Stomach smooth muscle (tissue), 2 donors: ENCODE measurements around the gene SULF2.

Experiments used
- H3K27ac ChIP-seq: one replicate; pipeline ENCODE4 v1.7.0; 2013; ENCODE audit warnings: mild to moderate bottlenecking, low read length, inconsistent platforms
- H3K27me3 ChIP-seq, 2 donors: one replicate each; pipeline ENCODE4 v1.7.0; 2013; ENCODE audit warnings: low read length in 2 of 2; ENCODE audit not compliant: insufficient read depth in 2 of 2, control insufficient read depth in 1 of 2
- H3K36me3 ChIP-seq, 2 donors: one replicate each; pipeline ENCODE4 v1.7.0; 2013; ENCODE audit warnings: low read length in 2 of 2; ENCODE audit not compliant: control insufficient read depth in 2 of 2, insufficient read depth in 2 of 2
- H3K4me1 ChIP-seq: one replicate; pipeline ENCODE4 v1.7.0; 2013; ENCODE audit warnings: low read length; ENCODE audit not compliant: control insufficient read depth, insufficient read depth
- H3K4me3 ChIP-seq, 2 donors: one replicate each; pipeline ENCODE4 v1.7.0; 2013; ENCODE audit warnings: low read length in 2 of 2
- H3K9ac ChIP-seq, 2 donors: one replicate each; pipeline ENCODE4 v1.7.0; 2013; ENCODE audit warnings: low read length in 2 of 2, mild to moderate bottlenecking in 1 of 2
- H3K9me3 ChIP-seq, 2 donors: one replicate each; pipeline ENCODE4 v1.7.0; 2013; ENCODE audit warnings: low read length in 2 of 2; ENCODE audit not compliant: control insufficient read depth in 2 of 2
- donor health status: healthy.
- donor health status: Pancreatic carcinoma.

The SULF2 gene

DNA sequence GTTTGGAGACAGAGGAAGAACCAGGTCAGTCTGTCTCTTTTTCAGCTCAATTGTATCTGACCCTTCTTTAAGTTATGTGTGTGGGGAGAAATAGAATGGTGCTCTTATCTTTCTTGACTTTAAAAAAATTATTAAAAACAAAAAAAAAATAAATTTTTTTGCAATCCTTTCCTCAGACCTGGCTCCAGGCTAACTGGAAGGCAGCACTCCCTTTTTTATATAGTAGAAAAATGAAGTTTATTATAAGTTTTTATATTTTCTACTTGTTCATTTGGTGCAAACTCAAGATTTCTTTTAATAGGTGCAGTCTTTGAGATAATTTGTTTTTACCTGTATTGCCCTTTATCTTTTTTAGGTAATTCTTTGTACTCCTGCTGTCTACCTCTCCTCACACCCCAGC is 129.6 kb downstream of the SULF2 start:
- no peak overlapping the region for H3K4me3 ChIP-seq
- H3K9me3 ChIP-seq = no peaks in the 10 kb centered on the region
- no peaks in the 10 kb centered on the region for H3K4me1 ChIP-seq
- no peak overlapping the region for H3K9ac ChIP-seq
- no peaks in the 10 kb centered on the region for H3K27me3 ChIP-seq
- H3K36me3 ChIP-seq = peaks cover 47 to 50% of the 10 kb centered on the region in 2 donors
- H3K27ac ChIP-seq = no peak overlapping the region

DNA sequence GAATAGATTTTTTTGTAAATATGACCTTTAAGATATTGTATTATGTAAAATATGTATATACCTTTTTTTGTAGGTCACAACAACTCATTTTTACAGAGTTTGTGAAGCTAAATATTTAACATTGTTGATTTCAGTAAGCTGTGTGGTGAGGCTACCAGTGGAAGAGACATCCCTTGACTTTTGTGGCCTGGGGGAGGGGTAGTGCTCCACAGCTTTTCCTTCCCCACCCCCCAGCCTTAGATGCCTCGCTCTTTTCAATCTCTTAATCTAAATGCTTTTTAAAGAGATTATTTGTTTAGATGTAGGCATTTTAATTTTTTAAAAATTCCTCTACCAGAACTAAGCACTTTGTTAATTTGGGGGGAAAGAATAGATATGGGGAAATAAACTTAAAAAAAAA is 130.9 kb downstream of the SULF2 start:
- H3K9me3 ChIP-seq = no peaks in the 10 kb centered on the region
- no peak overlapping the region for H3K4me3 ChIP-seq
- no peaks in the 10 kb centered on the region for H3K27me3 ChIP-seq
- H3K9ac ChIP-seq = no peak overlapping the region
- H3K4me1 ChIP-seq = no peaks in the 10 kb centered on the region
- peaks cover 42 to 43% of the 10 kb centered on the region in 2 donors for H3K36me3 ChIP-seq
- no peak overlapping the region for H3K27ac ChIP-seq

DNA sequence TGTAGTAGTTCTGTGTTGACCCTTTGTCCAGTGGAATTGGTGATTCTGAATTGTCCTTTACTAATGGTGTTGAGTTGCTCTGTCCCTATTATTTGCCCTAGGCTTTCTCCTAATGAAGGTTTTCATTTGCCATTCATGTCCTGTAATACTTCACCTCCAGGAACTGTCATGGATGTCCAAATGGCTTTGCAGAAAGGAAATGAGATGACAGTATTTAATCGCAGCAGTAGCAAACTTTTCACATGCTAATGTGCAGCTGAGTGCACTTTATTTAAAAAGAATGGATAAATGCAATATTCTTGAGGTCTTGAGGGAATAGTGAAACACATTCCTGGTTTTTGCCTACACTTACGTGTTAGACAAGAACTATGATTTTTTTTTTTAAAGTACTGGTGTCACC is 131.4 kb downstream of the SULF2 start:
- Histone ChIP-seq H3K9ac (no peak overlapping the region), H3K4me1 (no peaks in the 10 kb centered on the region), H3K9me3 (no peaks in the 10 kb centered on the region), H3K27me3 (no peaks in the 10 kb centered on the region), H3K4me3 (no peak overlapping the region), H3K36me3 (peaks cover 42 to 43% of the 10 kb centered on the region in 2 donors), H3K27ac (no peak overlapping the region)

DNA sequence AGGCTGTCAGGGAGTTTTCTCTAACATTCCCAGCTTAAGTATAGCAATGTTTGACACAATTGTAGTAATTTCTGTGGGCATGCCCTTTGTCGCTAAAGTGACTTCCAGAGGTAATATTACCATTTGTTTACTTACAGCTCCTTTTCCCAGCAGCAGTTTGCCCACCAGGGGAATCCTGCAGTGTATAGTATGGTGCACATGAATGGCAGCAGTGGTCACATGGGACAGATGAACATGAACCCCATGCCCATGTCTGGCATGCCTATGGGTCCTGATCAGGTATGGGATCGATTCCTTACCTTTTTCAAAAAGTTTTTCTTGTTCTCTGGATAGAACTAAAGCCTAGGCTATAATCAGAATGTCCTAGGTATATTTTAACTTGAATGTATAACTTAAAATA is 132.5 kb downstream of the SULF2 start:
- H3K27me3 ChIP-seq = no peaks in the 10 kb centered on the region
- H3K27ac ChIP-seq = no peak overlapping the region
- H3K4me1 ChIP-seq = no peaks in the 10 kb centered on the region
- H3K9ac ChIP-seq = no peak overlapping the region
- no peaks in the 10 kb centered on the region for H3K9me3 ChIP-seq
- H3K36me3 ChIP-seq = peaks cover 40% of the 10 kb centered on the region in 2 donors
- H3K4me3 ChIP-seq = no peak overlapping the region

DNA sequence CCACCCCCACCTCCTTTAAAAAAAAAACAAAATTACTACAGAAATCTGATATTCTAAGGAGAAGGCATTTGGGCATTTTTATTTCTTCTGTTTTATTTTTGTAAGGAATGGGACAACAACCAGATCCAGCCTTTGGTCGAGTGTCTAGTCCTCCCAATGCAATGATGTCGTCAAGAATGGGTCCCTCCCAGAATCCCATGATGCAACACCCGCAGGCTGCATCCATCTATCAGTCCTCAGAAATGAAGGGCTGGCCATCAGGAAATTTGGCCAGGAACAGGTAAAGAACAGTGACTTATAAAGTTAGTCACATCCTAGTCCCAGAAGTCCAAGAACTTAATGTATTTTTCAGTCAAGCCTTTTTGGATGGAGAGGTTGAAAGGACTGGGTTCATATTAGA is 133.0 kb downstream of the SULF2 start:
- no peaks in the 10 kb centered on the region for H3K9me3 ChIP-seq
- H3K9ac ChIP-seq = no peak overlapping the region
- peaks cover 40% of the 10 kb centered on the region in 2 donors for H3K36me3 ChIP-seq
- no peaks in the 10 kb centered on the region for H3K4me1 ChIP-seq
- no peaks in the 10 kb centered on the region for H3K27me3 ChIP-seq
- H3K4me3 ChIP-seq = no peak overlapping the region
- H3K27ac ChIP-seq = no peak overlapping the region

DNA sequence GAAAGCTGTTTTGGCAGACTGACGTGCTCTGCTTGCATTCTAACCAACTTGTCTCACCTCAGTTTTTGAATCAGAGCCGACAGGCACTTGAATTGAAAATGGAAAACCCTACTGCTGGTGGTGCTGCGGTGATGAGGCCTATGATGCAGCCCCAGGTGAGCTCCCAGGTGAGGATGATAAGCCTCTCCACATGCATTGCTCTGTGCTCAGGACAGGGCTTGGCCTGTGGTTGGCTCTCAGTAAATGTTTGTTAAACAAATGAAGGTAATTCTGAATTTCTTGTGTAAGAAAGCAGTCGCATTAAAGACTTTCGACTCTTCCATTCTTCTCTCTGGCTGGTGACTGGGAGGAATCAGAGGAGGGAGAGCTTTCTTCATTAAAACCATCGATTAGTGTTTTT is 136.3 kb downstream of the SULF2 start:
- Histone ChIP-seq H3K27me3 (no peaks in the 10 kb centered on the region), H3K27ac (no peak overlapping the region), H3K4me3 (no peak overlapping the region), H3K36me3 (peaks cover 34 to 48% of the 10 kb centered on the region in 2 donors), H3K4me1 (no peaks in the 10 kb centered on the region), H3K9me3 (no peaks in the 10 kb centered on the region), H3K9ac (no peak overlapping the region)

DNA sequence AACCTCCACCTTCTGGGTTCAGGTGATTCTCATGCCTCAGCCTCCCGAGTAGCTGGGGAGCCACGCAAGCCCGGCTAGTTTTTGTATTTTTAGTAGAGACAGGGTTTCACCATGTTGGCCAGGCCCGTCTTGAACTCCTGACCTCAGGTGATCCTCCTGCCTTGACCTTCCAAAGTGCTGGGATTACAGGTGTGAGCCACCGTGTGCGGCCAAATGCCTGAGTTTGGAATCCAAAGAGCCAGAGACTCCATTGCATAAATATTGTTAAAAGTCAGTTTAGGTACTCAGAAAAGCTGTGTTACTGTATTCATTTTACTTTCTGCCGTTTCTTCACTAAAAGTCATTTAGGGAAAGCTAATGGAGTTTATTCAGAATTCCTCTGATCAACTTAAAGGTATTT is 137.3 kb downstream of the SULF2 start:
- Histone ChIP-seq H3K4me1 (no peaks in the 10 kb centered on the region), H3K36me3 (peaks cover 30 to 46% of the 10 kb centered on the region in 2 donors), H3K27me3 (no peaks in the 10 kb centered on the region), H3K9me3 (no peaks in the 10 kb centered on the region), H3K9ac (no peak overlapping the region), H3K4me3 (no peak overlapping the region), H3K27ac (no peak overlapping the region)

DNA sequence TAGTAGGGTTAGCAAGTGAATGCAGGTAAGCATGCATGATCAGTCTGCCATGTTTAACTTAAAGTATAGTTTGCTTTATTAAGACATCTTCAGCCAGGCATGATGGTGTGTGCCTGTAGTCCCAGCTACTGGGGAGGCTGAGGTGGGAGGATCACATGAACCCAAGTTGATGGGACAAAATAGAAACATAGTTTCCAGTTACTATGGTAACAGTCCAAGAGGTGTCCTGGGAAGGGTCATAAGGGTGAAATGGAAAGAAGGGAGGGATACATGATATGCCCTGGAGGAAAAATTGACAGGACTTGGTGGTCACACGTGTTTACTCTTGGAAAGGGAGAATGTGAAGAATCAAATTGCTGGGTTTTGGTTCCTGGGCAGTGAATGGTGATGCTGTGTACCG is 139.6 kb downstream of the SULF2 start:
- Histone ChIP-seq H3K4me1 (no peaks in the 10 kb centered on the region), H3K4me3 (no peak overlapping the region), H3K9ac (no peak overlapping the region), H3K36me3 (peaks cover 18 to 37% of the 10 kb centered on the region in 2 donors), H3K27ac (no peak overlapping the region), H3K27me3 (no peaks in the 10 kb centered on the region), H3K9me3 (no peaks in the 10 kb centered on the region)

DNA sequence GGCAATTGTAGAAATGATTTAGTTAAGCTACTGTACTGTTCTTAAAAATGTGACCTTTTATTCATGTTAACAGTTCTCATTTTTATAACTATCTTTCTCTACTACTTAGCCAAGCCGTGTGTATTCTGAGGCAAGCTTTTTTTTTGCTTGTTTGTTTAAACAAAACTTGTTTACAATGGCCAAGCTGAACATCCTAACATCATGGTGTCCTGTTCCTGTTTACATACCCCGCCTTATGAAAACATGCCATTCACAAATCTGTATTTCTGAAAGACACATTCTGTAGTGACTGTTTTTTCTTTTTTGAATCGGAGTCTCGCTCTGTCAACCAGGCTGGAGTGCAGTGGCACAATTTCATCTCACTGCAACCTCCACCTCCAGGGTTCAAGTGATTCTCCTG is 142.7 kb downstream of the SULF2 start:
- Histone ChIP-seq H3K9ac (no peak overlapping the region), H3K27me3 (no peaks in the 10 kb centered on the region), H3K9me3 (no peaks in the 10 kb centered on the region), H3K27ac (no peak overlapping the region), H3K36me3 (peaks cover 30 to 32% of the 10 kb centered on the region in 2 donors), H3K4me3 (no peak overlapping the region), H3K4me1 (no peaks in the 10 kb centered on the region)

DNA sequence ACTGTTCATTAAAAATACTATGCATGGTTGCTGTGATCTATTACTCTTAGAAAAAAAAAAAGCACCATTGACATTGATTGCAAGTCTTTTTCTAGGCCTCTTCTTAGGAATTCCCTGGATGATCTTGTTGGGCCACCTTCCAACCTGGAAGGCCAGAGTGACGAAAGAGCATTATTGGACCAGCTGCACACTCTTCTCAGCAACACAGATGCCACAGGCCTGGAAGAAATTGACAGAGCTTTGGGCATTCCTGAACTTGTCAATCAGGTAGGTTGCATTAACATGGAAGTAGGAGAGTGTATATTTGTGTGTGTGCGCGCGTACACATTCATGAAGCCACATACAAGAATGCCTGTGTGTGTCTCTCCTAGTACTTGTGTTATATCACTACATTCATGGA is 143.2 kb downstream of the SULF2 start:
- no peaks in the 10 kb centered on the region for H3K27me3 ChIP-seq
- no peak overlapping the region for H3K9ac ChIP-seq
- H3K9me3 ChIP-seq = no peaks in the 10 kb centered on the region
- H3K27ac ChIP-seq = no peak overlapping the region
- H3K4me3 ChIP-seq = no peak overlapping the region
- peaks cover 28 to 32% of the 10 kb centered on the region in 2 donors for H3K36me3 ChIP-seq
- H3K4me1 ChIP-seq = no peaks in the 10 kb centered on the region

DNA sequence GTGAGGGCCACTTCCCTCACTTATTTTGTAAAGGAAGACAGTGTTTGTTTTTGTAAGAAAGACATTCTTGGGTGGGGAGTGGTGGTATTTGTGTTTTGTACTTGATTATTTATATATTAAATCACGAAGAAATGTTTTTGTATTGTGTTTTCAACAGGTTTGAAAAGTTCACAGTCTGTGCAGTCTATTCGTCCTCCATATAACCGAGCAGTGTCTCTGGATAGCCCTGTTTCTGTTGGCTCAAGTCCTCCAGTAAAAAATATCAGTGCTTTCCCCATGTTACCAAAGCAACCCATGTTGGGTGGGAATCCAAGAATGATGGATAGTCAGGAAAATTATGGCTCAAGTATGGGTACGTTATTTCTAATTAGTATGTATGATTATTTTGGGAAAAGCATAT is 146.4 kb downstream of the SULF2 start:
- no peak overlapping the region for H3K9ac ChIP-seq
- no peak overlapping the region for H3K4me3 ChIP-seq
- H3K9me3 ChIP-seq = no peaks in the 10 kb centered on the region
- H3K36me3 ChIP-seq = peaks cover 36 to 37% of the 10 kb centered on the region in 2 donors
- H3K27ac ChIP-seq = no peak overlapping the region
- no peaks in the 10 kb centered on the region for H3K27me3 ChIP-seq
- no peaks in the 10 kb centered on the region for H3K4me1 ChIP-seq
